ENCODE data around the gene KLK10.

- TF ChIP-seq POLR2A (IDR thresholded peaks at IDR 0.05; ENCODE audit: low read depth, low read length) (no peak), POLR2AphosphoS5 (IDR thresholded peaks at IDR 0.05; ENCODE audit: low read depth, low read length) (no peak), POU2F2 (IDR thresholded peaks at IDR 0.05; ENCODE audit: low read depth, low read length) (no peak), TAF1 (IDR thresholded peaks at IDR 0.05; ENCODE audit: low read depth, low read length) (no peak), PAX5 (IDR thresholded peaks at IDR 0.05; ENCODE audit: insufficient read depth, low read length, severe bottlenecking) (no peak)
Measured at GRCh38 chr19:51030631-51031030, 11.1 kb upstream of the KLK10 start.
